Activated B cell treated with CpG ODN at 0.5 μM for 24 hours (primary cell): ENCODE measurements around the gene KIF1C. TPM values are rescaled to one million over a fixed set of nuclear protein-coding genes. Genes with fewer than 3 reads are reported as not detected.

Experiments used
- ATAC-seq: fragments of 200-7000 bp; cut with Tn5 transposase; one replicate; pipeline ENCODE4 v1.10.0; 2021; ENCODE audit warnings: low read depth, mild to moderate bottlenecking, moderate library complexity
- CTCF ChIA-PET: fragments of 350-600 bp; sonication (Branson Sonifier 250); formaldehyde crosslinking; loops from one replicate; lab custom pipeline; 2021; ENCODE audit warnings: antibody characterized with exemption; lab: Charles Lee
- POLR2A ChIA-PET: fragments of 350-600 bp; sonication (Branson Sonifier 250); formaldehyde crosslinking; loops from one replicate; lab custom pipeline; 2021; ENCODE audit warnings: antibody characterized with exemption; lab: Charles Lee
- DNase-seq: peaks from one replicate; pipeline ENCODE4 v3.0.0; 2022
- H3K27ac Mint-ChIP-seq: one replicate; pipeline ENCODE4 v1.8.0; 2020; ENCODE audit warnings: mixed read lengths
- H3K27me3 Mint-ChIP-seq: one replicate; pipeline ENCODE4 v1.8.0; 2021; ENCODE audit warnings: mixed read lengths
- H3K36me3 Mint-ChIP-seq: one replicate; pipeline ENCODE4 v1.8.0; 2021; ENCODE audit warnings: low read depth, mixed read lengths
- H3K4me1 Mint-ChIP-seq: one replicate; pipeline ENCODE4 v1.8.0; 2021; ENCODE audit warnings: mixed read lengths
- H3K4me3 Mint-ChIP-seq: one replicate; pipeline ENCODE4 v1.8.0; 2020; ENCODE audit warnings: mild to moderate bottlenecking, mixed read lengths
- H3K9me3 Mint-ChIP-seq: one replicate; pipeline ENCODE4 v1.8.0; 2020; ENCODE audit warnings: mixed read lengths
- CTCF ChIP-seq: fragments of 200-600 bp; IDR thresholded peaks from one replicate; pipeline ENCODE4 v1.8.0; 2022; ENCODE audit warnings: antibody characterized with exemption, mild to moderate bottlenecking
- intact Hi-C: fragments of 100-400 bp; cut with micrococcal nuclease; formaldehyde crosslinking; loops from one replicate; pipeline ENCODE4 v1.15.1; 2024
- total RNA-seq: library from RNA; stranded (reverse); gene quantifications from 2 replicates; pipeline ENCODE4 v1.2.3, GENCODE V29; 2022

Gene KIF1C
- total RNA-seq, 1 donor from 2014 or later = 62.6 TPM

DNA sequence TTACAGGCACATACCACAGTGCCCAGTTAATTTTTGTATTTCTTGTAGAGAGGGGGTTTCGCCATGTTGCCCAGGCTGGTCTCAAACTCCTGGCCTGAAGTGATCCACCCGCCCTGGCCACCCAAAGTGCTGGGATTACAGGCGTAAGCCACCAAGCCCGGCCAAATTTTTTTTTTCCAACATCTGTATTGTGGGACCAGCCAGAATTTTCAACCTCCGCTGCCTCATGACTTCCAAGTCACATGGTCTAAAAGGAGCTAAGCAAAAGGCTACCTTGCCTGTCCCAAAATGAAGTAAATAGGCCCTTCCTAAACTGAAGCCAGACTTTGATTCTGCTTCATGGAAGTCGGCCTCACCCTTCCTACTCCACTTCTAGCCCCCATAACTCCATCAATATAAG, 25.9 kb upstream of the KIF1C start:
- ChIA-PET CTCF (interaction anchor here (1.6 kb wide), 1 partner anchor 9 kb away, joined by 6 read pairs; no protein-coding TSS in a partner anchor), POLR2A (interaction anchor here (0.5 to 11.6 kb wide), 3 partner anchors 16 to 49 kb away, joined by 4 to 391 read pairs (median 4); partner anchors contain the start of genes CAMTA2, ENO3 and PFN1)
- Mint-ChIP-seq H3K4me3 (no peak overlapping the region), H3K27ac (no peak overlapping the region), H3K4me1 (peaks cover 1% of the 10 kb centered on the region), H3K36me3 (peaks cover 60% of the 10 kb centered on the region), H3K9me3 (no peaks in the 10 kb centered on the region), H3K27me3 (no peaks in the 10 kb centered on the region)
- ATAC-seq = no peak
- DNase-seq = no peak
- no peak for TF ChIP-seq CTCF
- intact Hi-C loops = no loop called here

GRCh38 chr17:4972322-4972721, 25.4 kb upstream of the KIF1C start:
- no peak for TF ChIP-seq CTCF
- Mint-ChIP-seq H3K27me3 (no peaks in the 10 kb centered on the region), H3K4me3 (no peak overlapping the region), H3K36me3 (peaks cover 65% of the 10 kb centered on the region), H3K27ac (no peak overlapping the region), H3K9me3 (no peaks in the 10 kb centered on the region), H3K4me1 (peaks cover 1% of the 10 kb centered on the region)
- ChIA-PET CTCF (no interaction called here), POLR2A (interaction anchor here (0.5 to 11.6 kb wide), 3 partner anchors 15 to 312 kb away, joined by 4 to 391 read pairs (median 4); partner anchors contain the start of genes CAMTA2, ENO3 and PFN1)
- intact Hi-C loops = no loop called here
- DNase-seq = no peak
- ATAC-seq = no peak

GRCh38 chr17:4972752-4973151, 25.0 kb upstream of the KIF1C start:
- no peaks in the 10 kb centered on the region for H3K27me3 Mint-ChIP-seq
- no peak for TF ChIP-seq CTCF
- ChIA-PET CTCF (no interaction called here), POLR2A (interaction anchor here (0.5 kb wide), 1 partner anchor 312 kb away, joined by 4 read pairs; no protein-coding TSS in a partner anchor)
- DNase-seq (no peak), ATAC-seq (no peak)
- no peaks in the 10 kb centered on the region for H3K9me3 Mint-ChIP-seq
- H3K36me3 Mint-ChIP-seq = peaks cover 69% of the 10 kb centered on the region
- no peak overlapping the region for H3K27ac Mint-ChIP-seq
- intact Hi-C loops = no loop called here
- peaks cover 1% of the 10 kb centered on the region for H3K4me1 Mint-ChIP-seq
- no peak overlapping the region for H3K4me3 Mint-ChIP-seq

GRCh38 chr17:4973256-4974114, 24.3 kb upstream of the KIF1C start:
- Mint-ChIP-seq H3K4me3 (no peak overlapping the region), H3K27me3 (no peaks in the 10 kb centered on the region), H3K27ac (no peak overlapping the region)

More at GRCh38 chr17:4973256-4974114, 24.3 kb upstream of the KIF1C start:
- no peak for DNase-seq
- Mint-ChIP-seq H3K9me3 (no peaks in the 10 kb centered on the region), H3K4me1 (peaks cover 5% of the 10 kb centered on the region), H3K36me3 (peaks cover 72% of the 10 kb centered on the region)
- intact Hi-C loops = no loop called here
- no peak for TF ChIP-seq CTCF
- ChIA-PET CTCF (no interaction called here), POLR2A (interaction anchor here (0.5 kb wide), 1 partner anchor 44 kb away, joined by 3 read pairs; no protein-coding TSS in a partner anchor)
- ATAC-seq = no peak
